Measurements from ENCODE around the gene PLEKHA7.

PLEKHA7 gene

GRCh38 chr11:16846305-16846704, 167.9 kb downstream of the PLEKHA7 start:
- Mint-ChIP-seq H3K9me3 (no peaks in the 10 kb centered on the region), H3K36me3 (no peaks in the 10 kb centered on the region), H3K4me1 (no peaks in the 10 kb centered on the region), H3K27ac (no peak overlapping the region), H3K27me3 (no peaks in the 10 kb centered on the region), H3K4me3 (no peak overlapping the region)

DNA sequence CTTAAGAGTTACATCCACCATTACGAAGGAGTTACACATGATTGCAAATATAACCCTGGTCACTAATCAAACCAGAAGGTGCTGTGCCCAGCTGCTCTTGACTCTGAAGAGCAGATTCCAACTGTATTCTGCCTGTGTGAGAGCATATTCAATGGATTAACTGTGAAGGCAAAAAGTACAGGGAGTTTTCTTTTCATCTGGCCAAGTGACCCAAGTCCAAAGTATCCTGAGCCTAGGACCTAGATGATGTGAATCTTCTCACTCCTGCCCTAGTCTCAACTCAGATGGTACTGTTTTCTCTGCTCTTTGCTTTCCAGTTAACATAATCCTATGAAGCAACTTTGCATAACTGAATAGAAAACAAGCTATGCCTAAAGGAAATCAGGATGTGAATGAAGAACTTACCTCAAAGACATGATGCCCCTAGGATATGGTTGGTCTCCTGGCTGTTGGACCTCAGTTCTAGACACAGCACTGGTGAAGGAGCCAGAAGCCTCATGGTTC, 169.9 kb downstream of the PLEKHA7 start:
- H3K36me3 Mint-ChIP-seq, result peaks cover 2% of the 10 kb centered on the region
- H3K27ac Mint-ChIP-seq, result no peak overlapping the region
- no peaks in the 10 kb centered on the region for H3K4me1 Mint-ChIP-seq
- H3K27me3 Mint-ChIP-seq, result no peaks in the 10 kb centered on the region
- no peak overlapping the region for H3K4me3 Mint-ChIP-seq
- H3K9me3 Mint-ChIP-seq, result no peaks in the 10 kb centered on the region

GRCh38 chr11:16843294-16843693, 170.9 kb downstream of the PLEKHA7 start:
- Mint-ChIP-seq H3K36me3 (peaks cover 2% of the 10 kb centered on the region), H3K27ac (no peak overlapping the region), H3K9me3 (no peaks in the 10 kb centered on the region), H3K4me1 (no peaks in the 10 kb centered on the region), H3K4me3 (no peak overlapping the region), H3K27me3 (no peaks in the 10 kb centered on the region)

DNA sequence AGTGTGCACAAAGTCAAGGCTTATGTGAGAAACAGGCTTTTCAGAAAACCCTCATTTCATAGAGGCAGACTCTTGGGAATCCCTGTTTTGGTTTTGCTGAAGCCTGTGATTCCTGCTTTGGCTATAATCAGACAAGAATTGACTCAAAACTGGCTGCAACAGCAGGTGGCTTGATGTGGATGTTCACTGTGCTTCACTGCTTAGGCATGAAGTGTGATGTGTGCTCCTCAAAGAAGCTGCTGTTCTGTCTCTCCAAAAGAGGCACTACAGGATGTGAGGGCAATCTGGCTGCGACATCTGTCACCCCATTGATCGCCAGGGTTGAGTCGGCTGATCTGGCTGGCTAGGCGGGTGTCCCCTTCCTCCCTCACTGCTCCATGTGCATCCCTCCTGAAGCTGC, 172.2 kb downstream of the PLEKHA7 start:
- Mint-ChIP-seq H3K4me1 (no peaks in the 10 kb centered on the region), H3K27ac (no peak overlapping the region)

DNA sequence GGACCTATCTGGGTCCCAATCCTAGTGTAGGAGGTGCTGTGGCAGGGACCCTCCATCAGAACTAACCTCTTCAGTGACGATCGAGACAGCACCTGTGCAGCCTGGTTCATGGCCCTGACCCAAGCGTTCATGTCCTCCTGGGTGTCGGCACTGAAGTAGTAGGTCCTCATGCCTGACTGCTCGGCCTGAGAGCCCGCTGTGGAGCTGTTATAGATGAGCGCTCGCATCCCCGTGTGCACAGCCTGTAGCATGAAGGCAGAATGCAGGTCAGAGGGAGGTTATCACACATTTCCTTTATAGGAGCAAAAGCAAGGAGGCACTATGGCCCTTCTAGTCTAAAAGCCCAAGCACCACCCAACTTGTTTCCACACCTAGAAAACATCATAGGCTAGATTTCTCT, 172.7 kb downstream of the PLEKHA7 start:
- H3K4me1 Mint-ChIP-seq, result no peaks in the 10 kb centered on the region
- H3K27ac Mint-ChIP-seq, result no peak overlapping the region
- no peaks in the 10 kb centered on the region for H3K27me3 Mint-ChIP-seq
- H3K9me3 Mint-ChIP-seq, result no peaks in the 10 kb centered on the region
- H3K4me3 Mint-ChIP-seq, result no peak overlapping the region
- peaks cover 2% of the 10 kb centered on the region for H3K36me3 Mint-ChIP-seq

More for the DNA sequence above, 172.2 kb downstream of the PLEKHA7 start:
- H3K27me3 Mint-ChIP-seq, result no peaks in the 10 kb centered on the region
- H3K36me3 Mint-ChIP-seq, result peaks cover 2% of the 10 kb centered on the region
- no peaks in the 10 kb centered on the region for H3K9me3 Mint-ChIP-seq
- no peak overlapping the region for H3K4me3 Mint-ChIP-seq

DNA sequence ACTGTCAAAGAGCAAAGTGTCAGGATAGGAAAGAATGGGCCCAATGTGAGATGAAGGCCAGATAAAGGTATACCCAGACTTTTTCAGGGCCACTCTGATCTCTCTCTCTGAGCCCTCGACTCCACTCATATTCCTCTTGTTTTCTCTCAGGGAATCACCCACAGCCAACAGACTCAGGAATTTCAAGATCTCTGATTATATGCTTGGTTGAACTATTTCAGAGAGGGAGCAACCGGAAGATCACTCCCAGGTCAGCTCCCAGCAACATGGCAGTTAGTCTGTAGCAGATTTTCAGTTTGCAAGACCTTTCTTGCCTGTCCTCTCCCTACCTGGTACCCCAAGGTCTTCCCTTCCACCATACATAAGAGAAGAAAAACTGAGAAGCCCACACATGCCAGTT, 173.3 kb downstream of the PLEKHA7 start:
- H3K27ac Mint-ChIP-seq, result no peak overlapping the region
- no peaks in the 10 kb centered on the region for H3K9me3 Mint-ChIP-seq
- H3K36me3 Mint-ChIP-seq, result peaks cover 2% of the 10 kb centered on the region
- H3K4me1 Mint-ChIP-seq, result no peaks in the 10 kb centered on the region
- no peaks in the 10 kb centered on the region for H3K27me3 Mint-ChIP-seq
- H3K4me3 Mint-ChIP-seq, result no peak overlapping the region

GRCh38 chr11:16839821-16840220, 174.4 kb downstream of the PLEKHA7 start:
- no peaks in the 10 kb centered on the region for H3K27me3 Mint-ChIP-seq
- no peak overlapping the region for H3K4me3 Mint-ChIP-seq
- no peak overlapping the region for H3K27ac Mint-ChIP-seq
- H3K9me3 Mint-ChIP-seq, result no peaks in the 10 kb centered on the region
- H3K4me1 Mint-ChIP-seq, result no peaks in the 10 kb centered on the region
- H3K36me3 Mint-ChIP-seq, result peaks cover 2% of the 10 kb centered on the region

DNA sequence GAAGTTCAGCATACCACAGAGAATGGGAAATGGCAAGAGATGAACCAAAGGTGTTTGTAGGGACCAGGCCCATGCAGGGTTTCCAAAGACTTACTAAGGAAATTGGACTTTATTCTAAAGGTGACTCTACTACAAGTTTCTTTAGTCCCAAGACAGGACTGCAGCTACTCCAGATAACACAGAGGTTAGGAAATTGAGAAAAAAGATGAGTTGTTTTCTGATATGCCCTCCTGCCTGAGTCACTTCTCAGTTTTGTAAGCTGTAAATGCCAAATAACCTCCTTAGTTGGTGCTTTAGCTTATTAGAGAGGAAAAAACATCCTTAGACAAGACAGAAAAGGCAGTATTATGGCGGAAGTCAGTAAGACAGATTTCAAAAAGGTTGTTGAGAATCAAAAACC, 179.8 kb downstream of the PLEKHA7 start:
- Mint-ChIP-seq H3K4me1 (no peaks in the 10 kb centered on the region), H3K9me3 (no peaks in the 10 kb centered on the region), H3K27me3 (no peaks in the 10 kb centered on the region), H3K27ac (no peak overlapping the region), H3K4me3 (no peak overlapping the region), H3K36me3 (no peaks in the 10 kb centered on the region)

- no peaks in the 10 kb centered on the region for H3K9me3 Mint-ChIP-seq
- H3K27me3 Mint-ChIP-seq, result no peaks in the 10 kb centered on the region
- H3K4me3 Mint-ChIP-seq, result no peak overlapping the region
- no peaks in the 10 kb centered on the region for H3K36me3 Mint-ChIP-seq
- no peak overlapping the region for H3K27ac Mint-ChIP-seq
- no peaks in the 10 kb centered on the region for H3K4me1 Mint-ChIP-seq
These were observed 181.2 kb downstream of the PLEKHA7 start for GRCh38 chr11:16833026-16833425.

- Mint-ChIP-seq H3K9me3 (no peaks in the 10 kb centered on the region), H3K27ac (no peak overlapping the region), H3K4me3 (no peak overlapping the region), H3K36me3 (no peaks in the 10 kb centered on the region), H3K4me1 (no peaks in the 10 kb centered on the region), H3K27me3 (no peaks in the 10 kb centered on the region)
These were observed 182.0 kb downstream of the PLEKHA7 start for GRCh38 chr11:16832193-16832539.

GRCh38 chr11:16831316-16832192, 182.7 kb downstream of the PLEKHA7 start:
- Mint-ChIP-seq H3K27me3 (no peaks in the 10 kb centered on the region), H3K36me3 (no peaks in the 10 kb centered on the region), H3K27ac (no peak overlapping the region), H3K9me3 (no peaks in the 10 kb centered on the region), H3K4me1 (no peaks in the 10 kb centered on the region), H3K4me3 (no peak overlapping the region)

DNA sequence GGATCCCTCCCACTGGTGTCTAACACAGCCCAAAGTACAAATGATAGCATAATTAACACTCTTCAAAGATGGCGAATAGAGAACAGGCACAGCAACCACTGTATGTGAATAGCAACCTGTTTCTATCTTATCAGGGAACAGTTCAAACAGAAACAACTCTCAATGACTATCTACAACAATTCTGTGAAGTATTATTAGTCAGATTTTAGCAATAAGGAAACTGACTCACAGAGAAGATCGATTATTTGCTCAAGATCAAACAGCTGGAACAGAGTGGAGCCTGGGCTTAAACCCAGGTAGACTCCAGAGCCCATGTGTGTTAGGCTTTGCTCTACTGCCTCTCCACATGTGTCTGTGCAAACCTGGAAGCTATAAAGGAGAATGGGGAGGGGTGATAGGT, 187.1 kb downstream of the PLEKHA7 start:
- no peaks in the 10 kb centered on the region for H3K36me3 Mint-ChIP-seq
- H3K27ac Mint-ChIP-seq, result no peak overlapping the region
- no peak overlapping the region for H3K4me3 Mint-ChIP-seq
- H3K9me3 Mint-ChIP-seq, result no peaks in the 10 kb centered on the region
- no peaks in the 10 kb centered on the region for H3K4me1 Mint-ChIP-seq
- H3K27me3 Mint-ChIP-seq, result no peaks in the 10 kb centered on the region

GRCh38 chr11:16825968-16826367, 188.2 kb downstream of the PLEKHA7 start:
- no peaks in the 10 kb centered on the region for H3K27me3 Mint-ChIP-seq
- H3K27ac Mint-ChIP-seq, result no peak overlapping the region
- no peaks in the 10 kb centered on the region for H3K9me3 Mint-ChIP-seq
- peaks cover 3% of the 10 kb centered on the region for H3K4me1 Mint-ChIP-seq
- no peak overlapping the region for H3K4me3 Mint-ChIP-seq
- no peaks in the 10 kb centered on the region for H3K36me3 Mint-ChIP-seq

DNA sequence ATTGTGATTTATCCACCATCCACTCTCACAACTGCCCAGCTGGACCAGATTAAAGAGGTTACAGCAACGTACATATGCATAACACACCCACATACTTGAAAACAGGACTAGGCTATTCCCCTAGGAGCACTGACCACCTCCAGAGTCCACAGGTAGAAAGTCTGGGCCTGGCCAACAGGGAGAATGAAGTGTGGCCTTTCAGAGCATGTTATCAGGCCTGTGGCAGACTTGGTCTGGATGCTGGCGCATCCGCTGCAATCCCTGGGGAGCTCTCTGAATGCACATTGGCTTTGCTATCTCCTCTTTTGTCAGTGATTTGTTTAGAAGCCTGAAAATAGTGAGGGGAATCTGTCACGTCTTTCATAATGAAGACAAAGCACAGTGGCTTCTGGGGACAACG, 189.1 kb downstream of the PLEKHA7 start:
- Mint-ChIP-seq H3K36me3 (no peaks in the 10 kb centered on the region), H3K27me3 (no peaks in the 10 kb centered on the region), H3K9me3 (no peaks in the 10 kb centered on the region), H3K4me1 (peaks cover 9% of the 10 kb centered on the region), H3K4me3 (no peak overlapping the region), H3K27ac (no peak overlapping the region)

DNA sequence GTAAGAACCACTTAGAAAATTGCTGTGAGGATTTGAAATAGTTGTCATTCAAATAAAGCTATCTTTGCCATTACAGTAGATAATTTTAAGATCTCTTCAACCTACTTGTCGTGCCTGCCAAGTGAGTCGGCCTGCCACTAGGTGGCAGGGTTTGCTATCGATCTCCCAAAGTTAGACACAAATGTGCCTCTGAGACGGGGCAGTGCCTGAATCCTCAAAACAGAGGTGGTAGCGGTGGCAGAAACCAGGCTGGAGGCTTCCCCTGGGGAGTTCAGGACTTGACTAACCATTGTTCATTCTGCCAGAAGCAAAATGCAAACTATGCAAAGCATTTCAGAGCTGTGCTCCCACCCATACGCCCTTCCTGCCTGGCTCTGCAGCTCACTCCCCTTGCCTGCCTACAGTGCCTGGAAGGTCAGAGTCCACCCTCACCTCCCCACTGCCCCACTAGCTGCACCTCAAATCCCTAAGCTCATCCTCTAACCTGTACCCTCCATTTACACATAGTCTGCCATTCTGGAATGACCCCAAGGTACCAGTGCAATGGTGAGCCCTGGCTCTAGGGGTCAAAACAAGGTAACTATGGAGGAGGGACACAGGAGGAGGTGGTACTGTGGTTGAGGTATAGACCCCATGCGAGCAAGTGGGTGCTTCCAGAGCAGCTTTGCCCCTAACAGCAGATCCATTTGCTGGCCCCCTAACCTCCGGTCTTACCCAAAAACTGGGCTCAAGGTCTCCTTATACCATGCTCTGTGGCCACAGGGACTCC, 193.7 kb downstream of the PLEKHA7 start:
- Mint-ChIP-seq H3K27me3 (no peaks in the 10 kb centered on the region), H3K9me3 (no peaks in the 10 kb centered on the region), H3K4me3 (no peak overlapping the region), H3K4me1 (peaks cover 9% of the 10 kb centered on the region), H3K27ac (no peak overlapping the region), H3K36me3 (no peaks in the 10 kb centered on the region)

- Mint-ChIP-seq H3K4me3 (no peak overlapping the region), H3K36me3 (no peaks in the 10 kb centered on the region), H3K27ac (no peak overlapping the region), H3K27me3 (no peaks in the 10 kb centered on the region), H3K9me3 (no peaks in the 10 kb centered on the region), H3K4me1 (peaks cover 9% of the 10 kb centered on the region)
These were observed 195.9 kb downstream of the PLEKHA7 start for GRCh38 chr11:16818284-16818683.
